NCI-H2107 treated with DMSO at 0.1 percent for 48 hours (cell line): ENCODE data around the gene PTPRJ.

Experiments
- DNase-seq: peaks from one replicate; lab custom pipeline; 2025; ENCODE audit not compliant: unreplicated experiment; lab: John Stamatoyannopoulos, UW

Gene PTPRJ

DNA sequence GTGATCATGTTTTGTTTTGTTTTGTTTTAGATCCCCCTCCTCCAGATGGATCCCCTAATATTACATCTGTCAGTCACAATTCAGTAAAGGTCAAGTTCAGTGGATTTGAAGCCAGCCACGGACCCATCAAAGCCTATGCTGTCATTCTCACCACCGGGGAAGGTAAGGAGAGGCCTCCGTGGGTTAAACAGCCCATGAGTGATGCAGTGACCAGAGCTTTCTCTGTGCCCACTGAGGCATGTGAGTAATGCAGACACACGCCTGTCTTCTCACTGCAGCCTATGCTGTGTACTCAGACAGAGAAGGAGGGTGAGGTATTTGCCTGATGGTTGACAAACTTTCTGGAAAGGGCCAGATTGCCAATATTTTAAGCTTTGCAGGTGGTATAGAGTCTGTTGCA is 162.5 kb downstream of the PTPRJ start:
- no peak for DNase-seq

DNA sequence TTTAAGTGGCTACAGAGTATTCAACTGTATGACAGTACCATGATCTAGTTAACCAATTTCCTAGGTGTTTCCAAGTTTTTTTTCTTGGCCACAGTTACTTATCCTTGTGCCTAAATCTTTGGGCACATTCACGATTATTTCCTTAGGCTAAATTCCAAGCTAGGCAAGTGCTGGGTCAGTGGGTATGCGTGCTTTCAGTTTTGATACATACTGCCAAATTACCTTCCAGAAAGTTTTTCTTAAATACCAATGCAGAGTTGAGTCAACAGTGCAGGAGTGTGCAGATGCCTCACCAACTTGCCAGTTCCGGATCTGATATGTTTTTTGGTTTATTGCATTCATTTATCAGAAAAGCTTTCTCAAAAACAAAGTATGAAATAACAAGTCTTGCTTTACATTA is 168.4 kb downstream of the PTPRJ start:
- no peak for DNase-seq

DNA sequence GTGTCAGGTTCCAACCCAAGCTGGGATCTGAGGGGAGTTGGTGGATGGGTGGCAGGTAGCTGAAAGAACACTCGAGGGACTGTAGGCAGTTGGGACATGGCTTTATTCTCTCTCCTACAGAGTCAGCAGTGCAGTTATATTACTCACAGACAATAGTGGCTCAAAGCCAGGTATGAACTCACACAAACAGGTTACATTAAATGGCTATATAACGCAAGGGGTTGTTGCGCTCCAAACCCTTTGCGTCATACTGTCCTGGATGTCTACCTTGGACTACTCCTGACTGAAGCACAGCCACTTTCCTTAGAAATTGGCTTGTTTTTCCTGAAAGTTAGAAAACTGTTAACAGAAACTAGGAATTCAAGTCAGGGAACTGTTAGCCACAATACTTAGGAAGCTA is 169.9 kb downstream of the PTPRJ start:
- no peak for DNase-seq

DNA sequence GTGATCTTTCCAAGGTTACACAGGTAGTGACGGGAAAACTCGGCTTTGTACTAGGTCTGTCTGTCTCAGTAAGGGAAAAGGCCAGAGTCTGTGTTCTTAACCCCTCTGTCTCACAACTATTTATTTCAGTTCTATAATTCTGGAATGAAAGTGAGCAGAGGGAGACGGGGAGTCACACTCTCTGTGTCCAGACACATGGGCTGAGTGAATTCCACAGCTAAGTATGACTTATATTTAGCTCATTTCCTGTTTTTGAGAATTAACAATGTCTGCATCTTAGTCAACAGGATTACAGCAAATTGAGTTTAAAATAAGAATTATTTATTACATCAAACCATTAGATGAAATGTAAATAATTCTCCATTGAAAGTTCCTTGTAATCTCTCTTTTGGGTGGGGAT is 173.8 kb downstream of the PTPRJ start:
- DNase-seq, result no peak

DNA sequence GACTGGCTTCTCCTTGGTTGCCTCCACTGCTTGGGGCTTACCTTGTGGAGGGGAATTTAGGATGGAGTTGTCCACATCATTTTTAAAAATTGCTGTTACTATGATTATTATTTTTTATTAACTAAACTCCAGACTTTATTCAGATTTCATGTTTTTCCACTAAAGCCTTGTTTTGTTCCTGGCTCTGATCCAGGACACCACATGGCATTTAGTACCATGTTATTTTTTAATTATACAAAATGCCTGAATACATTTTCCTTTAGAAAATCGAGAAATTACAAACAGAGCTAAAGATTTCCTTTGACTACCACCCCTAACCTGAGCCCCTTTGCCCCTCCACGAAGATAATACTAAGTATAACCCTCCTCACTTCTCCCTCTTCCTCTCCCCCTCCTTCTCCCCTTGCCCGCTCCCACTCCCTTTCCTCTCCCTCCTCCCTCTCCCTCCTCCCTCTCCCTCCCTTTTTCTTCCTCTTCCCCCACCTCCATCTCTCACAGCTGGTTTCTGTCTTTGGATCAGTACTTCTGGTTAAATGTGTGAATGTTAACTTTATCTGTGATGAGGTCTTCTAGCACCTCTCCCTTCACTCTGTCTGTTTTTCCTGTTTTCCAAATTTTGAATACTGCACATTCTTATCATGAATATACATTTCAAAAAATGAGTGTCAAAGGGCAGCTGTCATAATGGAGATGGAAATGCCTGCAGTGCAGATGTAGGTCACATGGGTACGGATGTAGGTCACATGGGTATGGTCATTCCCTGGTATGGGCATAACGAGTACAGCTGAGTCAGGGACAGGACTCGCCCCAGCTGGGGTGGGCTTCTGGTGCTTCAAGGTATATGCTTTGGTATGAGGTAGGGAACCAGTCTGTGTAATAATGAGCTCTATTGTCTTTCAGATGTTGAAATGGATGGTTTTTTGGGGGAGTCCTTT is 181.9 kb downstream of the PTPRJ start:
- DNase-seq, result no peak

DNA sequence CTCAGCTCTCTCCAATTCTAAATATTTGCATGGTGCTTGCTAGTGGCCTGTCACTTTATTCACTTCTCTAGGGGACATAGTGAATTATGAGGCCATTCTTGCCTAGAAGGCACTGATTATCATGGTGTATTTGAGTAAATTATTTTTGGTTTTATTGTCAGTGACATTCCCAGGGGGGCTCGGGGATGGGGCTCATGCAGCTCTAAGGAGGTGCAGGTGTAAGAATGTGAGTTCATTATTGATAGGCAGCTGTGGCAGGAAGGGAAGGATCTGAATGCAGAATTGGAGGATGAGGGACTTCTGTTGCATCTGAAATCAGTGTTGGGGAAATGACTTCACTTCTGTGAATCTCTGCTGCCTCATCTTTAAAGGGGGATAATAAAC is 182.5 kb downstream of the PTPRJ start:
- DNase-seq, result no peak

DNA sequence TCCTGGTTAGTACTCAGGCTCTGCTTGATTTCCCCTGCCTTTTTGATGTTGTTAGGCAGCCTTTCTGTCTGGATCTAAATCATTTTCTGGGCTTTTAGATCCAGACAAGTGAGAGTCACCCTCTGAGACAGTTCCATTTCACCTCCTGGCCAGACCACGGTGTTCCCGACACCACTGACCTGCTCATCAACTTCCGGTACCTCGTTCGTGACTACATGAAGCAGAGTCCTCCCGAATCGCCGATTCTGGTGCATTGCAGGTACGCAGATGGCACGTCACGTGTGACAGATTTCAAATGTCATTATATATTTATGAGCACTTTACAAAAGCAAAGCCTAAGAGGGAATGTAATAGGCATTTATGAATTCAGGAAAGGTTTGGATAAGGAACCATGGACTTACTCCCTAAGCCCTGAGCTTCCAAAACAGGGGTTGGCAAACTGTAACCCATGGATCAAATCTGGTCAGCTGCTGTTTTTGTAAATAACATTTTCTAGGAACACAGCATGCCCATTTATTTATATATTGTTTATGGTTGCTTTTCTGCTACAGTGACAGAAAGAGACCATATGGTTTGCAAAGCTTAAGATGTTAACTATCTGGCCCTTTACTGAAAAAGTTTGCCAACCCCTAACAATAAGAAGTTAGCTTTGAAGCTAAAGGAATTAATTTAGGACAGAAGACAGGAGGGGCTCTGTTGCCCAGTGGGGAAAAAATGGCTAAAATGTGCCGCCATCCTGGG is 183.2 kb downstream of the PTPRJ start:
- DNase-seq, result no peak

DNA sequence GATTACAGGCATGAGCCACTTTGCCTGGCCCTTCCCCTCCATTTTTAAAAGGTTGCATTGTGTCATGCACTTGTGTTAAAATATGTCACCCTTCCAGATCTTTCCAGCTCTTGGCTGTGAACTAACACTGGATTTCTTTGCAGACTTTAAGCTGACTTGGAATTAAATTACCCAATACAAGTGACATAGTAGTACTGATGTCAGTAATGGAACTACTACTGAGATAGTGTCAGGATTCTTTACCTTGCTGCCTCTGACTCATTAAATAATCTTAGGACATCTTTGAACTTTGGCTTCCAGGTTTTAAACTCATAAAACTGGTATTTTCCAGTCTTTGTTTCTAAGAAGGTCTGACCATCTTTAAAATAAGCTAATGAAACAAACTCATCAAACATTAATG is 184.5 kb downstream of the PTPRJ start:
- no peak for DNase-seq

DNA sequence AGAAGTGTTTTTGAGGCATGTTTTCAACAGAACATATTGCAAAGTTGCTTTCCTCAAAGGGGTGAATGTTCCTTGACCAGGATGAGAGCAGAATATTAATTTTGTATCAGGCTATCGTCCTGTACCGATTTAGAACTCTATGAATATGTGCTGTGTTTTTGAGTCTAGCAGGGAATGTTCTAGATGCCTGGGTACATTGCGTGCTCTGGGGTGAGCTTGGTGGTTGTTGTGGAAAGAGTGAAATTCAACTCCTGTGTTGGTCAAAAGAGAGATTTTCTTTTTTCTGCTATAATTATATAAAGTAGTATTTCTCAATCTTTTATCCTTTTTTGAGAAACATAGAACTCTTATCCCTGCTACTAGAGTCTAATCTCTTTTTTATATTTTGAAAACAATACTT is 185.1 kb downstream of the PTPRJ start:
- no peak for DNase-seq

DNA sequence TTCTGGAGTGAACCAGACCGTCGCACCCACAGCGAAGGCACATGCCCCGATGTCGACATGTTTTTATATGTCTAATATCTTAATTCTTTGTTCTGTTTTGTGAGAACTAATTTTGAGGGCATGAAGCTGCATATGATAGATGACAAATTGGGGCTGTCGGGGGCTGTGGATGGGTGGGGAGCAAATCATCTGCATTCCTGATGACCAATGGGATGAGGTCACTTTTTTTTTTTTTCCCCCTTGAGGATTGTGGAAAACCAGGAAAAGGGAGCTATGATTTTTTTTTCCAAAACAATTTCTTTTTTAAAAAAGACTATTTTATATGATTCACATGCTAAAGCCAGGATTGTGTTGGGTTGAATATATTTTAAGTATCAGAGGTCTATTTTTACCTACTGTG is 187.0 kb downstream of the PTPRJ start:
- DNase-seq, result no peak

DNA sequence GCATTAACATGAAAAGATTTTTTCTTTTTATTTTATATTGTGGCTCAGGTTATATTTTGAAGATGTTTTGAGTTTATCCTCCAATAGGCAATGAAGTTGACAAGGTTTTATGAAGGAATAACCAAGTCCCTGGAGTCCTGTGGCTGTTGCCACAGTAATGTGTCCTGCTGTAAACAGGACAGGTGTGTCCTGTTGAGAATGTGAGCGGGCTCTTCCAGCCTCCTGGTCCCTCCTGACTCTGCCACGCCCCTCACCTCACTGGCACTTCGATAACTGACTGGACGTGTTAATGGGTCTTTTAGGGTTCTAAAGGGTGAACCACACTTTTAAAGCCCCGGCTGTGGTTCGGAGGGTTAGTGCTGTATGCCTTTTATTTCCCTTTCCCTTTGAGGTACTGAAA is 188.5 kb downstream of the PTPRJ start:
- no peak for DNase-seq

DNA sequence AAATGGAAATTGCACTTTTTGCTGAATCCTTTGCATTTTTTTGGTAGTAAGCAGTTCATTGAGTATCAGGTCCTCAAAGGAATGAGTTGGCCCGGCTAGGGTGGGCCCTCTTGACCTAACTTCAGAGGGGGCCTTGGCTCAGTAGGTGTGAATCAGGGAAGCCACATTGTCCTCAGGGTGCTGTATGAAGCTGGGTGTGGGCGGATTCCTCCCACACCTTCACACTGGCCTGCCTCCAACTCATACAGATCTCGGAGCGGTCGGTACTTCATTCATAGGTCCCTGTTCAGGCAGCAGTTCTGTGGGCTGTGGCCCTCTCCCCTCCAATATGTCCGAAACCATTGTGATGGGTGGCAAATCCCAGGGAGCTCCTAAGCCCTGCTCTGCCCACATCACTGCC is 188.9 kb downstream of the PTPRJ start:
- no peak for DNase-seq

DNA sequence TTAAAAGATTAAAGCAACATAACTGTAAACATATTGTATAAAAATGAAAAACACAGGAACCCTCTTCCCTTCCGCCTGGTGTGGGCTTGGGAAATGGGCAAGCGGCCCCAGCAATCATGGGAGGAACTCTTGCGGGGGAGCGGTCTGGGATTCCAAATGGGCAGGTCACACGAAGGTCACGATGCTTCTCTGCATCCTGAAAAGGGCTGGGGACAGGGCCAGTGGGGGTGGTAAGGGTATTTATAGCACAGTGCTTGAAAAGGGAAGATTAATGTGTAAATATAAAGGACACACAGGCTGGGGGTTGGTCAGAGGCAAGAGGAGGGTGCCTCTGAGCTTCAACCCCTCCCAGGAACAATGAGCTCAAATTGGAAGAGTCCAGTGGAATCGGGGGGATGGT is 189.4 kb downstream of the PTPRJ start:
- no peak for DNase-seq

DNA sequence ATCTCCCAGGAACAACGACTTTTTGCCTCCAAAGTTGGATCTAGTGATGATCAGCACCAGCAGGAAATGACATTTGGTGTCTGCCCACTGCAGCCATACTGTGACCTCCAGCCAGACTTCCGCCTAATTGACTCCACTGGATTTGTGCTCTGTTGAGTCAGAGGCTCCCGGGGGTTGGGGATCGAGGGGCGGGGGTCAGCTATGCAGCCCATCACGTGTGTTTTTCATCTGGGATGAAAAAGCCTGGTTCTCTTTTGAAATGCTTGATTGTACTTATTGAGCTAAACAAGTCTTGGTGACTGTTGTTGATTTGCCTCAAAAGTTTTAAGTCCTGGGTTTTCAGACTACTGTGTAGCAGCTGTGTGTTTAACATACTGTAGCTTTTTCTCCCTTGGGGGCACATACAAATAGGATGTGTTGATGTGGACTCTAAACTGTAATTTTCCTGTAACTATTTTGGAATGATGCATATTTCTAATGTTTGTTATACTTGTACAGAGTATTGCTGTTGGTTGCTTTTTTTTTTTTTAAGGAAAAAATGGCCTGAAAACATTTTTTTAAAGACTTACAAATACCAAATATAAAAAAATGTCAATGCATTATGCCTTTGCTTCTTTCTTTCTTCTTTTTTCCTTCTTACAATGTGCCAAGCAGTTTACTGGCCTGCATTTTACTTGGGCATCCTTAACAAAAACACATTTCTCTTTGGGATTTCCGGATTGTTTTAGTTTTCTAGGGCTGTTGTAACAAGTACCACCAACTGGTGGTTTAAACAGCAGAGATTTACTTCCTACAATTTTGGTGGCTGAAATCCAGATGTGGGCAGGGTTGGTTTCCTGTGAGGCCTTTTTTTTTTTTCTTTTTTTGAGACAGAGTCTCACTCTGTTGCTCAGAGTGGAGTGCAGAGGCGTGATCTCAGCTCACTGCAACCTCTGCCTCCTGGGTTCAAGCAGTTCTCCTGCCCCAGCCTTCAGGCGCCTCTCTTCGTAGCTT is 190.2 kb downstream of the PTPRJ start:
- DNase-seq, result no peak

DNA sequence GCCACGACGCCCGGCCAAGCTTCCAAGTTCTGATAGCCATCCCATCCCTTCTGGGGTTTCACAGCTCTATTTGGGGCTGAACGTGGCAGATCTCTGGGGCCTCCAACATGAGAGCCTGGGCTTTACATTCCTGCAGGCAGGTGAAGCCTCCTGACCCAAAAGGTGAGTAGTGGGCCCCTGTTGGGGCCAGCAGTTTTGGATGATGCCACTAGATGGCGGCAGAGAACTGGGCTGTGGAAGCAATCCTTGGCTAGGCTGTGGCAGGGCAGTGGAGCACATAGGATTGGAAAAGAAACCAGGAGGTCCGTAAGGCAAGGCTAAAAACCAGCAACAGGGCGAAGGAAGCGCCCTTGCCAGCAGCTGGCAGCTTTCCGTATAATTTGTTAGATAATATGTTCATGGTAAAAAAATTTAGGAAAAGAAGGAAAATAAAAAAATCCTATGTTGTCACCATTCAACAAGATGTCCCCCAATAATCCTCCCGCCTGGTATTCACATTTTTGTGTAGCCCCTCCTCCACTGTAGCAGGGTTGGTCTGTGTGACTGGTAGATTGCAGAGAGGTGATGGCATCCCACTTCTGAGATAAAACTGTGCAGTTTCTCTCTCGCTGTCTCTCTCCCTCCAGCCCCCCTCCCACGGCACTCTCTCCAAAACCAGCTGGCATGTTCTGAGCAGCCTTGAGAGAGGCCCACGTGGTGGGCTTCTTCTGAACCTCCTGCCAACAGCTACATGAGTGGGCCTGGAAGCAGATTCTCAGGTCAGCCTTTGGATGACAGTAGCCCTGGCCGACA is 192.7 kb downstream of the PTPRJ start:
- DNase-seq, result peak; percentile 32

DNA sequence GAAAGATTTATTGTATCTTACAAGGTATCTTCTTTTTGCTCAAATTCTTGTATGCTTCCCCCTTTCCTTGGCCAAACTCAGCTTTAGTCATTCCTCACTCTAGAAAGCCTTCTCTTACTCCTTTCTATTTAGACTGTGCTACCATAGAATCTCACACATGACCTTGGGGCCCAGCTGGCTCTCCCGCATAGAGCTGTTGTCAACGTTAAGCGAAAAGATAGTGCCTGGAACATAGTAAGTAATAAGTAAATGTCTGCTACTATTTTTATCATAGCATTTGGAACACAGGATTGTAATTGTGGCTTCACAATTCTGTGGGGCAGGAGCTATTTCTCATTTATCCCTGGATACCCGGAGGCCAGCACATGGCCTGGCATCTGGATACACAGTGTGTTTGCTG is 197.3 kb downstream of the PTPRJ start:
- DNase-seq, result no peak

DNA sequence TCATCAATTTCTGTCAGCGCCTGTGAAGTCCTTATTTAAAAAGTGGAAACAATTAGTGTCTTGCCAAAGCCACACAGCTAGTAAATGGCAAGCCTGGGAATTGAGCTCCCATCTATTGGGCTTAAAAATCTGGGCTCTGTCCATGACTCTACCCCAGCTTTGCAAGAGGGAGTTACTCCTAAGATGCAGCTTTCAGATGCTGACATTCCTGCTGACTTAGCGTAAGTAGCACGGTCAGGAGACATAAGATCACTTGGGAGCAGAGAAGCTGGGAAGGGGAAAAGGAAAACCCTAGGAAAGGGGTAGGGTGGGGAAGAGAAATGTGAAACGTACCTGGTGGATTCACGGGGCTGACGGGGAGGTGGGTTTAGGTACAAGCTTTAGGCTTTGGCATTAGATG is 200.3 kb downstream of the PTPRJ start:
- DNase-seq, result no peak

DNA sequence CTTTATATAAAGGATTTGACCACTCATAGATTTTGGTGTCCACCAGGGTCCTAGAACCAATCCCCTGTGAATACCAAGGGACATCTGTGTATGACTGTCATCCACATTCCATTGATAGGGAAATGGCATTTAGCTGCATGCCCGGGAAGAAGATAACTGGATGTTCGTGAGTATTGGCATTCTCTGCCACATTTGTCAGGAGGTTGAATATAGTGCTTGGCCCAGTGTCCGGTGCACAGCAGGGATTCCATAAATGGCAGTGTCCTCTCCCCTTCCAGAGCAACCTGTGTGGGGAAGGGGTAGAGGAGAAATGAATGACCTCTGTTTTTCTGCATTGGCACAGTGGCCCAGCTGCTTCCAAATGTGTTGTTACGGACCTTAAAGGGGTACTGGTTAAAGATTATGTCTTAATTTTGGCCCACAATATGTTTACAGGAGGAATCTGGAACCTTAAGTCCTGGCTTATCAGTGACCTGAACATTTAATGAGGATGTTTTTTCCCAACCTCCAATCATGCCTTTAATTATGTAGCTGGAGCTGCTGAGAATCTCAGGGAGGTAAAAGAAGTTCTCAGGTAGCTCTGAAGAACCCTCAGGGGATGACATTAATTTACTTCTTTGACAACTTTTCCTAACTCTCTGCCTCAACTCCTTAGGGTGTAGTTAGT is 202.6 kb downstream of the PTPRJ start:
- no peak for DNase-seq

DNA sequence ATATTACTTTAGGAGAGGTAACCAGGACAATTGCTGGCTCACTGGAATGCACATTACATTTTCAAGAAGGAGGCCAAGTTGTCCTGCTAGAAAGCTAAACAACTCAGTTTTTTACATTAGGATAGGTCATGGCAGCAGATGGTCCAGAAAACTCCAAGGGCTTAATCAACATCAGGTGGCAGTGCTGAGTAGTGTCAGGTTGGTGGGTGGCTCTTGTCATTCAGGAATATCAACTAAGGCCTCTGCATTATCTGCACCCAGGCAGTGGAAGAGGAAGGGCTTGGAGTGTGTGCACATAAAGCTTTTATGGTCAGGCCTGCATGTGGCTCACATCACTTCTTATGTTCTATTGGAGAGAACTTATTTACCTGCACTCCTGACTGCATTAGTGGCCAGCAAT is 204.1 kb downstream of the PTPRJ start:
- DNase-seq, result no peak
